HPDE6-E6E7 (cell line): Measurements from ENCODE around the gene ADGRG6.

Source experiments
- DNase-seq: peaks from one replicate; pipeline ENCODE4 v3.0.0; 2011; ENCODE audit warnings: missing footprints; ENCODE audit errors: extremely low spot score

ADGRG6 gene

GRCh38 chr6:142322066-142322465 is 20.3 kb downstream of the ADGRG6 start:
- no peak for DNase-seq

GRCh38 chr6:142322504-142323198 is 20.8 kb downstream of the ADGRG6 start:
- DNase-seq = no peak

- DNase-seq = no peak
Measured at GRCh38 chr6:142323377-142323776, 21.6 kb downstream of the ADGRG6 start.

GRCh38 chr6:142324111-142324510 is 22.3 kb downstream of the ADGRG6 start:
- DNase-seq = no peak

- no peak for DNase-seq
Measured at GRCh38 chr6:142325111-142325510, 23.3 kb downstream of the ADGRG6 start.

GRCh38 chr6:142326540-142326939 is 24.7 kb downstream of the ADGRG6 start:
- DNase-seq = no peak

GRCh38 chr6:142328070-142328469 is 26.3 kb downstream of the ADGRG6 start:
- no peak for DNase-seq

GRCh38 chr6:142329486-142330113 is 27.8 kb downstream of the ADGRG6 start:
- no peak for DNase-seq

GRCh38 chr6:142331075-142331551 is 29.3 kb downstream of the ADGRG6 start:
- DNase-seq = no peak

- DNase-seq = no peak
Measured at GRCh38 chr6:142331601-142332000, 29.8 kb downstream of the ADGRG6 start.

GRCh38 chr6:142332393-142333098 is 30.7 kb downstream of the ADGRG6 start:
- DNase-seq = no peak

GRCh38 chr6:142333431-142333830 is 31.6 kb downstream of the ADGRG6 start:
- DNase-seq = no peak

GRCh38 chr6:142334294-142334693 is 32.5 kb downstream of the ADGRG6 start:
- no peak for DNase-seq

- DNase-seq = no peak
Measured at GRCh38 chr6:142335415-142335814, 33.6 kb downstream of the ADGRG6 start.

- no peak for DNase-seq
Measured at GRCh38 chr6:142336183-142336582, 34.4 kb downstream of the ADGRG6 start.

- DNase-seq = no peak
Measured at GRCh38 chr6:142336787-142337186, 35.0 kb downstream of the ADGRG6 start.

GRCh38 chr6:142339113-142339512 is 37.3 kb downstream of the ADGRG6 start:
- DNase-seq = no peak

GRCh38 chr6:142339968-142340658 is 38.3 kb downstream of the ADGRG6 start:
- DNase-seq = no peak

- no peak for DNase-seq
Measured at GRCh38 chr6:142341855-142342330, 40.1 kb downstream of the ADGRG6 start.

- DNase-seq = no peak
Measured at GRCh38 chr6:142342986-142343385, 41.2 kb downstream of the ADGRG6 start.

- DNase-seq = no peak
Measured at GRCh38 chr6:142343938-142344337, 42.1 kb downstream of the ADGRG6 start.

- DNase-seq = no peak
Measured at GRCh38 chr6:142345261-142345660, 43.5 kb downstream of the ADGRG6 start.
